DMS79 (cell line): ENCODE measurements around the gene ZFYVE1.

Experiments
- DNase-seq: peaks from one replicate; lab custom pipeline; 2025; lab: John Stamatoyannopoulos, UW

The ZFYVE1 gene

DNA sequence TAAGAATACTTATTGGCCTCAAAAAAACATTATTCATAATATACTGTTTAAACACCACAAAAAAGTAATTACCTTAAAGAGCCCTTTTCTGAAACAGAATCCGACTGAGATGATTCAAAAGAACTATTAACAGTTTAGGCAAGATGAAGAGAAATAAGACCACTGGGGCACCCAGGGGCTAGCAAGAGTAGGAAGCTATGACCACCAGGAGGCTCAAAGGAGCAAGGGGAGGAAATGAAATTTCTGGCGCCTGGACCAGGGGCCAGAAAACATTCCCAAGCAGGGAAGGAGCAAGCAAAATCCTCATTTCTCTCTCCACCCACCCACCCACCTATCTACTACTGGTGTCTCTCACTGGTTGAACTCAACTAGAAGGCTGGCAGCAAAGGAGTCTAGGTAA is 106.9 kb downstream of the ZFYVE1 start:
- no peak for DNase-seq
